HepG2 (cell line): ENCODE results near the gene FHL5. TPM values are rescaled to one million over a fixed set of nuclear protein-coding genes. Genes with fewer than 3 reads are reported as not detected.
A peak's percentile ranks its signal among the peaks of the same experiment; 100 is the strongest.

Source experiments
- AGO1 ChIP-seq: fragments of 200-400 bp; formaldehyde crosslinking; IDR thresholded peaks from 2 replicates; pipeline ENCODE4 v1.6.1; 2017; ENCODE audit warnings: mild to moderate bottlenecking, low read depth, low read length, moderate library complexity; ENCODE audit not compliant: poor library complexity, severe bottlenecking
- ARNTL ChIP-seq: sonication (generic); formaldehyde crosslinking; IDR thresholded peaks from 2 replicates; pipeline ENCODE4 v1.4.0; 2020; ENCODE audit warnings: mild to moderate bottlenecking, missing genetic modification reagents
- BHLHE40 ChIP-seq: IDR thresholded peaks from 2 replicates; pipeline ENCODE4 v1.6.1; 2011; ENCODE audit warnings: low read length, improper control_type of control experiment
- ESRRA ChIP-seq: sonication (generic); formaldehyde crosslinking; IDR thresholded peaks from 2 replicates; pipeline ENCODE4 v1.5.1; 2020; ENCODE audit warnings: mild to moderate bottlenecking, low read depth, missing genetic modification reagents
- HMG20A ChIP-seq: IDR thresholded peaks from 2 replicates; pipeline ENCODE4 v1.6.1; 2016; ENCODE audit warnings: borderline replicate concordance
- HNRNPH1 ChIP-seq: fragments of 200-400 bp; formaldehyde crosslinking; optimal IDR thresholded peaks from 2 replicates; pipeline ENCODE3; 2017; ENCODE audit warnings: mild to moderate bottlenecking, low read depth, low read length
- ISL2 ChIP-seq: sonication (generic); formaldehyde crosslinking; IDR thresholded peaks from 2 replicates; pipeline ENCODE4 v1.5.0; 2020; ENCODE audit warnings: missing genetic modification reagents
- KAT7 ChIP-seq: IDR thresholded peaks from 2 replicates; pipeline ENCODE4 v1.6.1; 2018; ENCODE audit warnings: borderline replicate concordance, missing compliant biosample characterization
- MATR3 ChIP-seq: sonication (generic); formaldehyde crosslinking; IDR thresholded peaks from 2 replicates; pipeline ENCODE4 v1.4.0; 2020; ENCODE audit warnings: missing genetic modification reagents
- RCOR2 ChIP-seq: IDR thresholded peaks from 2 replicates; pipeline ENCODE4 v1.6.1; 2016; ENCODE audit warnings: missing biosample characterization, missing genetic modification reagents
- RNF2 ChIP-seq: fragments of 450-650 bp; conservative IDR thresholded peaks from 2 replicates; pipeline ENCODE4 v1.6.1; 2016; ENCODE audit warnings: low read depth
- SRSF4 ChIP-seq: fragments of 200-400 bp; formaldehyde crosslinking; IDR thresholded peaks from one replicate; pipeline ENCODE4 v1.6.1; 2018; ENCODE audit warnings: mild to moderate bottlenecking, low read depth, low read length, moderate library complexity; ENCODE audit not compliant: poor library complexity, severe bottlenecking
- SUZ12 ChIP-seq: fragments of 150-350 bp; IDR thresholded peaks from 2 replicates; pipeline ENCODE4 v1.6.1; 2014; ENCODE audit warnings: low read depth, low read length
- YEATS4 ChIP-seq: sonication (generic); formaldehyde crosslinking; IDR thresholded peaks from 2 replicates; pipeline ENCODE4 v1.4.0; 2020; ENCODE audit warnings: missing genetic modification reagents, borderline replicate concordance
- ZMYM3 ChIP-seq: sonication (generic); formaldehyde crosslinking; IDR thresholded peaks from 2 replicates; pipeline ENCODE4 v1.5.1; 2020; ENCODE audit warnings: mild to moderate bottlenecking, missing genetic modification reagents
- ZNF30 ChIP-seq: sonication (generic); formaldehyde crosslinking; IDR thresholded peaks from 2 replicates; pipeline ENCODE4 v1.5.0; 2020; ENCODE audit warnings: mild to moderate bottlenecking, missing genetic modification reagents
- ZNF674 ChIP-seq: sonication (generic); formaldehyde crosslinking; IDR thresholded peaks from 2 replicates; pipeline ENCODE4 v1.5.0; 2020; ENCODE audit warnings: low read depth, mild to moderate bottlenecking, missing genetic modification reagents
- ZNF761 ChIP-seq: sonication (generic); formaldehyde crosslinking; conservative IDR thresholded peaks from 2 replicates; pipeline ENCODE4 v1.4.0; 2020; ENCODE audit warnings: mild to moderate bottlenecking, missing genetic modification reagents
- ZNF780A ChIP-seq: sonication (generic); formaldehyde crosslinking; IDR thresholded peaks from 2 replicates; pipeline ENCODE4 v1.8.0; 2022; ENCODE audit warnings: mild to moderate bottlenecking, missing genetic modification reagents, moderate library complexity
- ZNF83 ChIP-seq: sonication (generic); formaldehyde crosslinking; IDR thresholded peaks from 2 replicates; pipeline ENCODE4 v1.4.0; 2020; ENCODE audit warnings: missing genetic modification reagents, mild to moderate bottlenecking, borderline replicate concordance
- polyA plus RNA-seq, 8 experiments: library from polyadenylated mRNA; depleted of rRNA in 3 of 8; stranded (reverse) in 7 of 8; unstranded in 1 of 8; fragments of >200 nt; fragmentation: Illumina TruSeq in 4 of 8; extraction: Trizol in 4 of 8; gene quantifications; 2 replicates each; pipeline versions ENCODE4 v1.2.1 to v1.2.3, GENCODE V29; 2011 to 2016; ENCODE audit warnings: low read depth in 4 of 8, missing spikeins in 1 of 8, mixed read lengths in 1 of 8; ENCODE audit not compliant: insufficient read depth in 1 of 8
- total RNA-seq, 5 experiments: library from RNA; depleted of rRNA; stranded (reverse); fragments of >200 nt; fragmentation: Illumina TruSeq; extraction: Trizol; gene quantifications; 2 replicates each; pipeline ENCODE4 v1.2.3, GENCODE V29; 2016; ENCODE audit warnings: low read depth in 1 of 5
- TF ChIP-seq, protein P1 (sequence below): sonication (generic); formaldehyde crosslinking; IDR thresholded peaks from 2 replicates; pipeline ENCODE4 v1.9.0; 2022; ENCODE audit warnings: missing genetic modification reagents, mild to moderate bottlenecking, borderline replicate concordance
- TF ChIP-seq, protein P2 (sequence below): sonication (generic); formaldehyde crosslinking; IDR thresholded peaks from 2 replicates; pipeline ENCODE4 v1.4.0; 2020; ENCODE audit warnings: missing genetic modification reagents, borderline replicate concordance
- TF ChIP-seq, protein P3 (sequence below): sonication (generic); formaldehyde crosslinking; IDR thresholded peaks from 2 replicates; pipeline ENCODE4 v1.8.0; 2022; ENCODE audit warnings: missing genetic modification reagents, mild to moderate bottlenecking, borderline replicate concordance
- TF ChIP-seq, protein P4 (sequence below): sonication (generic); formaldehyde crosslinking; IDR thresholded peaks from 2 replicates; pipeline ENCODE4 v1.4.0; 2020; ENCODE audit warnings: missing genetic modification reagents
- TF ChIP-seq, protein P5 (sequence below): IDR thresholded peaks from 2 replicates; pipeline ENCODE4 v1.6.1; 2016; ENCODE audit warnings: missing genetic modification reagents, missing compliant biosample characterization

The FHL5 gene
- total and polyA plus RNA-seq, 2 of the 13 experiments (the other 11 are each of a cell fraction or from before 2014, with no cell fraction given), result not detected

DNA sequence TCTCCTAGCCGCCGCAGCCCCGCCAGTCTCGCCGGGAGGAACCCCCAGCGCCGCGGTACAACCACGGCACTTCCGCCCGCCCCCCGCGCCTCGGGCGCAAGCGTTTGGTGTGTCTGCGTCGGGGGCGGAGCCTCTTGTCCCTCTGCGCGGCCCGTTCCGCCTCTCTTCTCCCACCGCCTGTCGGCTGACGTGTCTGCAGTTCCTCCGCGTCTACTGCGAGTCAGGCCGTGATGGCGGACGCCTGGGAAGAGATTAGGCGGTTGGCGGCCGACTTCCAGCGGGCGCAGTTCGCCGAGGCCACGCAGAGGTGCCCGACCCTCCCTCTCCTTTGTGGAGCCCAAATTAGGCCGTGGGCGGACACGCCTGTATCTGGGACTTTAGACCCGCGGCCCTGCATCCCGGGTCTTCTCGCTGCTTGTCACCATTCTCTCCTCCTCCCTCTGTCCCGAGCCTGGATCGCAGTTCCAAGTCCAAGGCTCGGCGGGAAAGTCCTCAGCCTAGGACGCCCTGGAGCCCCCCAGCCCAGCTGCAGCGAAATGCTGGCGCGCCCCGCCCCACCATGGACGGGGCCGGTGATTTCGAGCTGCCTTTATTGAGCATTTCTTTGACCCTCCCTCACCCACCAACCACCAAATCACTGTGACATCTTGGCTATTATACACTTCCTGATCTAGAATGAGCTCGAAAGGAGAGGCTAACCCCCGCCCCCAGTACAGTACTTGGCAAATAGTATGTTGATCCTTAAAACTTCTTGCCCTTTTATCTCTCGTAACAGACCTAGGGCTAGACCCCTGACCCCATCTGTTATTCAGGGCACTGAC, 41.1 kb upstream of the FHL5 start, which contains the start of gene UFL1 (continued):
- no peak for TF ChIP-seq ZNF780A (CRISPR knock-in tag)
- peak; percentile 83; the same call in 1 of the 2 replicates for TF ChIP-seq ZNF761 (CRISPR knock-in tag)
- TF ChIP-seq, protein P1, sequence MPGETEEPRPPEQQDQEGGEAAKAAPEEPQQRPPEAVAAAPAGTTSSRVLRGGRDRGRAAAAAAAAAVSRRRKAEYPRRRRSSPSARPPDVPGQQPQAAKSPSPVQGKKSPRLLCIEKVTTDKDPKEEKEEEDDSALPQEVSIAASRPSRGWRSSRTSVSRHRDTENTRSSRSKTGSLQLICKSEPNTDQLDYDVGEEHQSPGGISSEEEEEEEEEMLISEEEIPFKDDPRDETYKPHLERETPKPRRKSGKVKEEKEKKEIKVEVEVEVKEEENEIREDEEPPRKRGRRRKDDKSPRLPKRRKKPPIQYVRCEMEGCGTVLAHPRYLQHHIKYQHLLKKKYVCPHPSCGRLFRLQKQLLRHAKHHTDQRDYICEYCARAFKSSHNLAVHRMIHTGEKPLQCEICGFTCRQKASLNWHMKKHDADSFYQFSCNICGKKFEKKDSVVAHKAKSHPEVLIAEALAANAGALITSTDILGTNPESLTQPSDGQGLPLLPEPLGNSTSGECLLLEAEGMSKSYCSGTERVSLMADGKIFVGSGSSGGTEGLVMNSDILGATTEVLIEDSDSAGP (CRISPR knock-in tag), result peak; percentile 96
- TF ChIP-seq ESRRA (CRISPR knock-in tag), result 0 out of 2 replicates have a peak, but pooled peaks have one; percentile 67
- TF ChIP-seq, protein P2, sequence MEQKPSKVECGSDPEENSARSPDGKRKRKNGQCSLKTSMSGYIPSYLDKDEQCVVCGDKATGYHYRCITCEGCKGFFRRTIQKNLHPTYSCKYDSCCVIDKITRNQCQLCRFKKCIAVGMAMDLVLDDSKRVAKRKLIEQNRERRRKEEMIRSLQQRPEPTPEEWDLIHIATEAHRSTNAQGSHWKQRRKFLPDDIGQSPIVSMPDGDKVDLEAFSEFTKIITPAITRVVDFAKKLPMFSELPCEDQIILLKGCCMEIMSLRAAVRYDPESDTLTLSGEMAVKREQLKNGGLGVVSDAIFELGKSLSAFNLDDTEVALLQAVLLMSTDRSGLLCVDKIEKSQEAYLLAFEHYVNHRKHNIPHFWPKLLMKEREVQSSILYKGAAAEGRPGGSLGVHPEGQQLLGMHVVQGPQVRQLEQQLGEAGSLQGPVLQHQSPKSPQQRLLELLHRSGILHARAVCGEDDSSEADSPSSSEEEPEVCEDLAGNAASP (CRISPR knock-in tag), result no peak; the same call in 1 of the 2 replicates
- TF ChIP-seq BHLHE40, result no peak
- no peak for TF ChIP-seq SUZ12
- TF ChIP-seq, protein P3, sequence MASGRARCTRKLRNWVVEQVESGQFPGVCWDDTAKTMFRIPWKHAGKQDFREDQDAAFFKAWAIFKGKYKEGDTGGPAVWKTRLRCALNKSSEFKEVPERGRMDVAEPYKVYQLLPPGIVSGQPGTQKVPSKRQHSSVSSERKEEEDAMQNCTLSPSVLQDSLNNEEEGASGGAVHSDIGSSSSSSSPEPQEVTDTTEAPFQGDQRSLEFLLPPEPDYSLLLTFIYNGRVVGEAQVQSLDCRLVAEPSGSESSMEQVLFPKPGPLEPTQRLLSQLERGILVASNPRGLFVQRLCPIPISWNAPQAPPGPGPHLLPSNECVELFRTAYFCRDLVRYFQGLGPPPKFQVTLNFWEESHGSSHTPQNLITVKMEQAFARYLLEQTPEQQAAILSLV (CRISPR knock-in tag), result peak; percentile 90; the same call in 1 of the 2 replicates
- peak; percentile 96 for TF ChIP-seq YEATS4 (CRISPR knock-in tag)
- TF ChIP-seq MATR3 (CRISPR knock-in tag), result no peak
- TF ChIP-seq, protein P4, sequence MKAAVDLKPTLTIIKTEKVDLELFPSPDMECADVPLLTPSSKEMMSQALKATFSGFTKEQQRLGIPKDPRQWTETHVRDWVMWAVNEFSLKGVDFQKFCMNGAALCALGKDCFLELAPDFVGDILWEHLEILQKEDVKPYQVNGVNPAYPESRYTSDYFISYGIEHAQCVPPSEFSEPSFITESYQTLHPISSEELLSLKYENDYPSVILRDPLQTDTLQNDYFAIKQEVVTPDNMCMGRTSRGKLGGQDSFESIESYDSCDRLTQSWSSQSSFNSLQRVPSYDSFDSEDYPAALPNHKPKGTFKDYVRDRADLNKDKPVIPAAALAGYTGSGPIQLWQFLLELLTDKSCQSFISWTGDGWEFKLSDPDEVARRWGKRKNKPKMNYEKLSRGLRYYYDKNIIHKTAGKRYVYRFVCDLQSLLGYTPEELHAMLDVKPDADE (CRISPR knock-in tag), result no peak; the same call in 1 of the 2 replicates
- TF ChIP-seq ZMYM3 (CRISPR knock-in tag), result no peak; the same call in 1 of the 2 replicates
- TF ChIP-seq ZNF83 (CRISPR knock-in tag), result no peak
- TF ChIP-seq, protein P5, sequence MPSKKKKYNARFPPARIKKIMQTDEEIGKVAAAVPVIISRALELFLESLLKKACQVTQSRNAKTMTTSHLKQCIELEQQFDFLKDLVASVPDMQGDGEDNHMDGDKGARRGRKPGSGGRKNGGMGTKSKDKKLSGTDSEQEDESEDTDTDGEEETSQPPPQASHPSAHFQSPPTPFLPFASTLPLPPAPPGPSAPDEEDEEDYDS (CRISPR knock-in tag), result peak; percentile 75
- TF ChIP-seq RNF2, result 0 out of 2 replicates have a peak, but pooled peaks have one; percentile 55
- no peak for TF ChIP-seq RCOR2 (CRISPR knock-in tag)
- TF ChIP-seq ZNF30 (CRISPR knock-in tag), result no peak
- TF ChIP-seq ISL2 (CRISPR knock-in tag), result peak; percentile 55
- no peak for TF ChIP-seq SRSF4
- TF ChIP-seq AGO1, result peak; percentile 77
- peak; percentile 38; the same call in 1 of the 2 replicates for TF ChIP-seq KAT7 (CRISPR knock-in tag)
- no peak for TF ChIP-seq ZNF674
- TF ChIP-seq HMG20A (CRISPR knock-in tag), result no peak
- no peak for TF ChIP-seq HNRNPH1
- TF ChIP-seq ARNTL, result peak; percentile 65; the same call in 1 of the 2 replicates
